Heart right ventricle (tissue), 16 donors: ENCODE measurements around the gene SLC35G3. TPM values are rescaled to one million over a fixed set of nuclear protein-coding genes. Genes with fewer than 3 reads are reported as not detected.
"Not testable (repeated sequence)": the region's sequence is repeated elsewhere in the genome, so short reads cannot be mapped to it uniquely, and the experiment has no call there.

ENCODE experiments used
- ATAC-seq, 8 donors: fragments of 200-7000 bp; cut with Tn5 transposase; one replicate each; pipeline ENCODE4 v1.9.1; 2020; ENCODE audit warnings: mild to moderate bottlenecking in 8 of 8, moderate library complexity in 8 of 8, moderate number of reproducible peaks in 1 of 8
- DNase-seq, 2 donors: peaks; one replicate each; pipeline ENCODE4 v3.0.0-alpha.2; 2020
- H3K27ac ChIP-seq, 10 donors: fragments of 200-600 bp; sonication (generic) in 2 of 10; one replicate each; pipeline versions ENCODE4 v1.5.0 to v1.8.0; 2020 to 2022; ENCODE audit warnings: mild to moderate bottlenecking in 3 of 10
- H3K27me3 ChIP-seq, 7 donors: fragments of 200-600 bp; one replicate each; pipeline ENCODE4 v1.8.0; 2021 to 2022; ENCODE audit warnings: mild to moderate bottlenecking in 2 of 7
- H3K36me3 ChIP-seq, 9 donors: fragments of 200-600 bp; sonication (generic) in 1 of 9; one replicate each; pipeline versions ENCODE4 v1.5.0 to v1.8.0; 2020 to 2022; ENCODE audit warnings: mild to moderate bottlenecking in 2 of 9
- H3K4me1 ChIP-seq, 9 donors: fragments of 200-600 bp; sonication (generic) in 1 of 9; one replicate each; pipeline versions ENCODE4 v1.5.0 to v1.8.0; 2020 to 2022; ENCODE audit warnings: mild to moderate bottlenecking in 4 of 9
- H3K4me3 ChIP-seq, 10 donors: fragments of 200-600 bp; sonication (generic) in 2 of 10; one replicate each; pipeline versions ENCODE4 v1.5.0 to v1.8.0; 2020 to 2022; ENCODE audit warnings: mild to moderate bottlenecking in 7 of 10, moderate library complexity in 2 of 10
- H3K9me3 ChIP-seq, 11 donors: fragments of 200-600 bp in 10 of 11; sonication (generic) in 2 of 11; one replicate each; pipeline versions ENCODE4 v1.5.0 to v1.8.0; 2013 to 2022; ENCODE audit warnings: mild to moderate bottlenecking in 2 of 11, control low read depth in 1 of 11, moderate library complexity in 1 of 11
- CTCF ChIP-seq, 9 donors: fragments of 200-600 bp; sonication (generic) in 2 of 9; IDR thresholded peaks; one replicate each; pipeline versions ENCODE4 v1.5.0 to v1.8.0; 2021 to 2022; ENCODE audit warnings: antibody characterized with exemption in 9 of 9, mild to moderate bottlenecking in 5 of 9, moderate library complexity in 1 of 9
- WGBS, 2 donors: extraction: QIAGEN DNeasy Blood & Tissue Kit; methylation state at CpG; one replicate each; pipeline ENCODE4 v1.1.7; 2013; ENCODE audit warnings: inconsistent platforms in 1 of 2; 5-methylcytosine and 5-hydroxymethylcytosine counted together
- intact Hi-C, 10 donors: fragments of 100-400 bp; cut with DNase I; formaldehyde crosslinking; loops; one replicate each; pipeline versions ENCODE4 v1.11.1 to v1.14.2; 2022
- polyA plus RNA-seq, 2 donors: library from polyadenylated mRNA; stranded (reverse); fragments of 200-250 nt; gene quantifications; one replicate each; pipeline ENCODE4 v1.2.3, GENCODE V29; 2013
- total RNA-seq, 10 donors: library from RNA; stranded (reverse); fragmentation: NEBNext Ultra II Directional in 3 of 10; extraction: Animal tissue kit (Norgen Biotek cat#: 25700) in 3 of 10; gene quantifications; one replicate each; pipeline versions ENCODE4 v1.2.1 to v1.2.4, GENCODE V29; 2021 to 2023
- donor health status: Arrhythmogenic right ventricular cardiomyopathy.
- donor health status: ischemic (EF 13 %, LVEDD 7.1; RV severe dilation, severe dysfunction).
- donor health status: healthy with polysubstance abuse.
- donor health status: DM: no; HTN: yes; CAD: no.
- donor health status: DM: no; HTN: no; CAD: no.
- donor health status: ischemic (EF 25% LVEDD 6.9; RV normal size, moderate dysfunction).
- donor health status: ischemic (EF 25% LVEDD 5.7; RV mildly dilated, moderate dysfunction).
- donor health status: healthy.
- donor health status: DM: yes; HTN: yes; CAD: no.
- donor health status: Ischemic cardiomyopathy.
- donor health status: ischemic (EF 35%, LVEDD 5.7; RV mildly dilated, moderate dysfunction).
- donor health status: nonischemic (EF 11% LVEDD 7.7; RV severe dilation, severe dysfunction).
- donor health status: DM: yes; HTN: yes; CAD: no.
- donor health status: PGD.
- donor health status: ischemic (EF 29% LVEDD 5.4; RV normal size, mild dysfunction).
- donor health status: nonischemic (EF 23%, LVEDD 6.1; RV moderate dilation, normal function).

The SLC35G3 gene
- total and polyA plus RNA-seq, 12 donors = not detected

- intact Hi-C loops = loop anchor here in 4 of 10 donors (10.0 kb wide), 5 partner anchors 69 to 589 kb away; partner anchors contain the start of genes C17orf50 (in 1 of the 4), SLFN12L (in 1 of the 4) and SLFN5 (in 1 of the 4)
- Histone ChIP-seq H3K27ac (no peak overlapping the region), H3K4me1 (peaks cover 0 to 15% (median 0%) of the 10 kb centered on the region in 9 donors), H3K27me3 (no peaks in the 10 kb centered on the region), H3K36me3 (peaks cover 0 to 68% (median 0%) of the 10 kb centered on the region in 9 donors), H3K4me3 (no peak overlapping the region), H3K9me3 (no peaks in the 10 kb centered on the region)
- 73 to 77% methylated on average over 9 of the region's 9 CpGs for WGBS, 2 donors
- no peak for DNase-seq
- no peak for TF ChIP-seq CTCF (IDR thresholded peaks at IDR 0.05)
- peak in 6 of 8 donors; percentile 28 to 54 (median 40) for ATAC-seq
Observed at GRCh38 chr17:35175638-35176415, 18.4 kb downstream of the SLC35G3 start.

GRCh38 chr17:35174835-35175334, 19.3 kb downstream of the SLC35G3 start:
- ATAC-seq (no peak), DNase-seq (no peak)
- Histone ChIP-seq H3K27ac (no peak overlapping the region), H3K9me3 (no peaks in the 10 kb centered on the region), H3K4me3 (no peak overlapping the region), H3K36me3 (peaks cover 0 to 69% (median 0%) of the 10 kb centered on the region in 9 donors), H3K27me3 (no peaks in the 10 kb centered on the region), H3K4me1 (peaks cover 0 to 15% (median 0%) of the 10 kb centered on the region in 9 donors)
- intact Hi-C loops = loop anchor here in 6 of 10 donors (5.0 to 10.0 kb wide), 9 partner anchors 70 to 590 kb away; partner anchors contain the start of genes SLFN12L (in 3 of the 6), C17orf50 (in 1 of the 6) and SLFN5 (in 1 of the 6)
- 89 to 91% methylated on average over 2 of the region's 2 CpGs for WGBS, 2 donors
- TF ChIP-seq CTCF (IDR thresholded peaks at IDR 0.05) = no peak

GRCh38 chr17:35172321-35172720, 21.9 kb downstream of the SLC35G3 start:
- 82% methylated on average over 3 of the region's 3 CpGs for WGBS, 2 donors
- peaks cover 0 to 72% (median 0%) of the 10 kb centered on the region in 9 donors for H3K36me3 ChIP-seq
- not testable (repeated sequence) for H3K27me3 ChIP-seq, DNase-seq, H3K4me3 ChIP-seq, H3K9me3 ChIP-seq, ATAC-seq, H3K27ac ChIP-seq
- intact Hi-C loops = loop anchor here in 6 of 10 donors (5.0 to 10.0 kb wide), 9 partner anchors 72 to 592 kb away; partner anchors contain the start of genes SLFN12L (in 3 of the 6), C17orf50 (in 1 of the 6) and SLFN5 (in 1 of the 6)
- peaks cover 0 to 15% (median 0%) of the 10 kb centered on the region in 9 donors for H3K4me1 ChIP-seq

GRCh38 chr17:35171834-35172233, 22.4 kb downstream of the SLC35G3 start:
- TF ChIP-seq CTCF (IDR thresholded peaks at IDR 0.05) = no peak
- 63 to 71% methylated on average over 2 of the region's 2 CpGs for WGBS, 2 donors
- Histone ChIP-seq H3K4me3 (no peak overlapping the region), H3K36me3 (peaks cover 0 to 68% (median 0%) of the 10 kb centered on the region in 9 donors), H3K27me3 (no peaks in the 10 kb centered on the region), H3K27ac (no peak overlapping the region), H3K4me1 (peaks cover 0 to 15% (median 0%) of the 10 kb centered on the region in 9 donors), H3K9me3 (no peaks in the 10 kb centered on the region)
- intact Hi-C loops = loop anchor here in 7 of 10 donors (2.0 to 10.0 kb wide), 10 partner anchors 73 to 593 kb away; partner anchors contain the start of genes SLFN12L (in 3 of the 7), C17orf50 (in 1 of the 7) and SLFN5 (in 1 of the 7)
- ATAC-seq = no peak
- no peak for DNase-seq
